Measurements from ENCODE around the gene CBLIF. TPM values are rescaled to one million over a fixed set of nuclear protein-coding genes. Genes with fewer than 3 reads are reported as not detected.
"Not testable (repeated sequence)": the region's sequence is repeated elsewhere in the genome, so short reads cannot be mapped to it uniquely, and the experiment has no call there.

Gene CBLIF
- total and polyA plus RNA-seq, 2 of the 8 experiments (the other 6 are each of a cell fraction or from before 2014, with no cell fraction given): not detected

GRCh38 chr11:59784441-59784840 is 60.9 kb downstream of the CBLIF start:
- POLR2A ChIA-PET (ENCODE audit: partially characterized antibody): interaction anchor here (0.9 to 1.4 kb wide), 2 partner anchors 13 to 25 kb away, joined by 3 read pairs; no protein-coding TSS in a partner anchor
- H3K36me3 ChIP-seq (ENCODE audit: control insufficient read depth in 2 of 4, insufficient read depth in 4 of 4, low read length in 3 of 4): peaks cover 0 to 27% (median 14%) of the 10 kb centered on the region in 4 experiments; a peak in 7 of 8 replicates
- not testable (repeated sequence) for H3K4me1 ChIP-seq (replicated peaks in 1 of 4; ENCODE audit: control insufficient read depth in 3 of 4, insufficient read depth in 4 of 4, low read length in 3 of 4); H4K5ac ChIP-seq (ENCODE audit: insufficient read length, low read depth, low read length); H3K79me2 ChIP-seq (ENCODE audit: control insufficient read depth in 1 of 2, insufficient read depth in 2 of 2, low read length in 2 of 2); H4K91ac ChIP-seq (replicated peaks; ENCODE audit: insufficient read length, low read length); H2BK12ac ChIP-seq (ENCODE audit: low read depth, low read length); H3K27ac ChIP-seq (ENCODE audit: low read depth, low read length); H3K9ac ChIP-seq (replicated peaks in 1 of 4; ENCODE audit: extremely low read depth in 1 of 4, low read depth in 3 of 4, low read length in 3 of 4); H2AK5ac ChIP-seq (ENCODE audit: low read depth, low read length); H3K56ac ChIP-seq (replicated peaks; ENCODE audit: insufficient read length, low read depth, low read length); DNase-seq (ENCODE audit: low read depth in 1 of 2, low spot score in 2 of 2); H2BK20ac ChIP-seq (ENCODE audit: low read length); H4K8ac ChIP-seq (ENCODE audit: extremely low read depth, insufficient read depth, low read length); H3K14ac ChIP-seq (ENCODE audit: insufficient read length); H3K4ac ChIP-seq (replicated peaks; ENCODE audit: insufficient read length, low read depth, low read length); H3K23me2 ChIP-seq (ENCODE audit: low read depth, low read length); H3K79me1 ChIP-seq (ENCODE audit: low read depth, low read length); H2AFZ ChIP-seq (ENCODE audit: low read length); H3K4me3 ChIP-seq (ENCODE audit: extremely low read depth in 1 of 4, insufficient read depth in 2 of 4, low read depth in 3 of 4, low read length in 4 of 4); FAIRE-seq; H3K27me3 ChIP-seq (replicated peaks in 1 of 4; ENCODE audit: control insufficient read depth in 3 of 4, extremely low read depth in 1 of 4, insufficient read depth in 3 of 4, low read length in 3 of 4); H2BK120ac ChIP-seq (replicated peaks; ENCODE audit: low read depth, low read length); H3K4me2 ChIP-seq (ENCODE audit: insufficient read depth in 1 of 2, low read depth in 2 of 2, low read length in 2 of 2); H3K18ac ChIP-seq (ENCODE audit: extremely low read depth, low read length); H2BK15ac ChIP-seq (ENCODE audit: low read length); H4K20me1 ChIP-seq (replicated peaks in 1 of 2; ENCODE audit: control insufficient read depth in 1 of 2, insufficient read depth in 2 of 2, low read length in 2 of 2); H2BK5ac ChIP-seq (ENCODE audit: low read depth, low read length); H3K23ac ChIP-seq (ENCODE audit: insufficient read length); H3K9me3 ChIP-seq (ENCODE audit: insufficient read depth in 2 of 2, low read depth in 1 of 2, low read length in 1 of 2)
- 96% methylated on average over 5 of the region's 5 CpGs; no CpG with 5 or more reads in 1 of the 2 experiments for WGBS, 2 experiments (ENCODE audit: extremely low coverage in 1 of 2, insufficient coverage in 1 of 2, insufficient read length in 1 of 2, insufficient replicate concordance in 2 of 2, low coverage in 1 of 2, low lambda C conversion rate in 2 of 2, missing lambda C conversion rate in 1 of 2)
- CTCF ChIA-PET (ENCODE audit: partially characterized antibody): interaction anchor here (0.7 to 1.1 kb wide), 2 partner anchors 17 to 30 kb away, joined by 3 read pairs; no protein-coding TSS in a partner anchor

All from H1 (cell line).